Osteocyte (in vitro differentiated cells): ENCODE data around the gene CMSS1. TPM values are rescaled to one million over a fixed set of nuclear protein-coding genes. Genes with fewer than 3 reads are reported as not detected.

ENCODE experiments used
- DNase-seq: peaks from one replicate; pipeline ENCODE4 v3.0.0; 2021; ENCODE audit warnings: mixed read lengths; ENCODE audit not compliant: unreplicated experiment; ENCODE audit errors: extremely low spot score
- H3K27ac Mint-ChIP-seq: one replicate; pipeline ENCODE4 v1.8.0; 2021; ENCODE audit warnings: mild to moderate bottlenecking, mixed read lengths; ENCODE audit not compliant: unreplicated experiment
- H3K27me3 Mint-ChIP-seq: one replicate; pipeline ENCODE4 v1.8.0; 2021; ENCODE audit warnings: mixed read lengths; ENCODE audit not compliant: unreplicated experiment
- H3K36me3 Mint-ChIP-seq: one replicate; pipeline ENCODE4 v1.8.0; 2021; ENCODE audit warnings: mixed read lengths; ENCODE audit not compliant: unreplicated experiment
- H3K4me1 Mint-ChIP-seq: one replicate; pipeline ENCODE4 v1.8.0; 2021; ENCODE audit warnings: mixed read lengths; ENCODE audit not compliant: unreplicated experiment
- H3K4me3 Mint-ChIP-seq: one replicate; pipeline ENCODE4 v1.8.0; 2021; ENCODE audit warnings: mild to moderate bottlenecking, moderate library complexity, mixed read lengths; ENCODE audit not compliant: unreplicated experiment
- H3K9me3 Mint-ChIP-seq: one replicate; pipeline ENCODE4 v1.8.0; 2021; ENCODE audit warnings: mixed read lengths; ENCODE audit not compliant: unreplicated experiment
- CTCF ChIP-seq: fragments of 200-600 bp; sonication (generic); IDR thresholded peaks from 2 replicates; pipeline ENCODE4 v1.5.0; 2021; ENCODE audit warnings: antibody characterized with exemption, mild to moderate bottlenecking, moderate library complexity
- total RNA-seq: library from RNA; stranded (reverse); gene quantifications from 2 replicates; pipeline ENCODE4 v1.2.1, GENCODE V29; 2021

CMSS1 gene
- total RNA-seq, 1 donor from 2014 or later: 38.5 TPM

GRCh38 chr3:99915906-99916432, 98.3 kb downstream of the CMSS1 start:
- TF ChIP-seq CTCF: no peak
- H3K36me3 Mint-ChIP-seq: no peaks in the 10 kb centered on the region
- no peak for DNase-seq
- H3K27me3 Mint-ChIP-seq: no peaks in the 10 kb centered on the region
- H3K9me3 Mint-ChIP-seq: no peaks in the 10 kb centered on the region
- H3K4me1 Mint-ChIP-seq: peaks cover 29% of the 10 kb centered on the region
- H3K4me3 Mint-ChIP-seq: no peak overlapping the region
- H3K27ac Mint-ChIP-seq: no peak overlapping the region

- DNase-seq: no peak
- Mint-ChIP-seq H3K4me3 (no peak overlapping the region), H3K9me3 (no peaks in the 10 kb centered on the region), H3K36me3 (no peaks in the 10 kb centered on the region), H3K27ac (peak overlapping the region; percentile 23), H3K4me1 (peaks cover 41% of the 10 kb centered on the region), H3K27me3 (no peaks in the 10 kb centered on the region)
- no peak for TF ChIP-seq CTCF
Observed at GRCh38 chr3:99918715-99919114, 101.1 kb downstream of the CMSS1 start.

DNA sequence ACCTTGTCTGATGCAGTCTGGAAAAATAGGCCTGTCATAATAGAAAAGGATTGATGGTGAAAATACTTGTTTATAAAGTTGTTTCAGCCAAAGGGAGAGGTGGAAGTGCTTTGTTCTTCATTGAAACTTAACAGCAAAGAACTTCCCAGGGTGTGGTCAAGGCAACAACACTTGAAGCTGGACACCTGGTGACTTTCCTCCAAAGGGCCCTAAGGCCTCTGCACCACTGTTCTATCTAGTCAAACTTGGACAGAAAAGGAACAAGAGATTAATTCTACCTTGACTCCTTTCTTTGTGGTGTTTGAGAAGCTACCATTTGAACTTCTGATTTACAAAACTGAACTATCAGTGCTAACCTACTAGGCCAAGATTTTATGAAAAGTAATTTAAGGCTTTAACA, 102.0 kb downstream of the CMSS1 start:
- peak overlapping the region; percentile 46 for H3K27ac Mint-ChIP-seq
- peaks cover 41% of the 10 kb centered on the region for H3K4me1 Mint-ChIP-seq
- no peaks in the 10 kb centered on the region for H3K27me3 Mint-ChIP-seq

DNA sequence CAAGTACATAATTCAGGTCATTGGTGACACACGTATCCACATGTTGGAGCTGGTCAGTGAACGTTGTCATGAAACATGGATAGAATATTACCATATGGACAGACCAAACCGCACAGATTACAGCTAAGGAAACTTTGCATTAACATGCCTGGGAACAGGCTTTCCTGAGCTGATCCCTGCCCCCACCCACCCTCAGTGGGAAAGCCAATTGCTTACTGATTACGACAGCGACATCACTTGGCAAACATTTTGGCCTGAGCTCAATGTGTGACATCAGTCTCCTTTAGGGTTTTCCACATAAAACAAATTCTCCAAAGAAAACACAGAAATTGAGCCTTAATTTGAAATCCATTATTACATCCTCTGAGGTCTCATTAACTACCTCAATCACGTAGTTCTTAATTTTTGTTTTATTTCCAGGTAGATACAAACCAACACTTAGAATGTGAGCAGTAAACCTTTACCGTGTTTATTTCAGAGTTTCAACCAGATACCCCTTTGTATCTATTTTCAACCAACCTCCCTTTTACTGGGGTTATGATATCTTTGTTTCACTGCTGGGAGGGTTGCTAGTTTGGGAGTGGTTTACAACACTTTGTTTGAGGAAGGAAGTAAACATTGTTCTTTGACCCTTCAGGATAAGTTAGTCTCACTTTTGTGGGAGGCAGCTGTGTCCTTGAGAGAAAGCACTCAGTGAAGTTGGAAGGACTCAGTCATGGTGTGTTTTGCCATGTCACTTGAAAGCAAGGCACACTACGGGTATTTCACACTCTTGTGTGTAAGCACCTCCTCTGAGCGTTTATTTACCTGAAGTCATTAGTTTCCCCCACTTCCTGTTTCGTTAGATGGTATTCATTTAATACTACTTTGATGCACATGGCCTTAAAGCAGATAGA, 103.1 kb downstream of the CMSS1 start:
- Mint-ChIP-seq H3K27me3 (no peaks in the 10 kb centered on the region), H3K4me1 (peaks cover 44% of the 10 kb centered on the region), H3K36me3 (no peaks in the 10 kb centered on the region), H3K9me3 (no peaks in the 10 kb centered on the region), H3K27ac (peak overlapping the region; percentile 46), H3K4me3 (no peak overlapping the region)
- DNase-seq: no peak
- no peak for TF ChIP-seq CTCF

More for the DNA sequence above, 102.0 kb downstream of the CMSS1 start:
- no peak for DNase-seq
- H3K9me3 Mint-ChIP-seq: no peaks in the 10 kb centered on the region
- no peaks in the 10 kb centered on the region for H3K36me3 Mint-ChIP-seq
- no peak for TF ChIP-seq CTCF
- H3K4me3 Mint-ChIP-seq: no peak overlapping the region

- no peak for TF ChIP-seq CTCF
- no peaks in the 10 kb centered on the region for H3K36me3 Mint-ChIP-seq
- no peak overlapping the region for H3K4me3 Mint-ChIP-seq
- no peaks in the 10 kb centered on the region for H3K9me3 Mint-ChIP-seq
- peaks cover 45% of the 10 kb centered on the region for H3K4me1 Mint-ChIP-seq
- no peak for DNase-seq
- H3K27me3 Mint-ChIP-seq: no peaks in the 10 kb centered on the region
- H3K27ac Mint-ChIP-seq: no peak overlapping the region
Observed at GRCh38 chr3:99921377-99921695, 103.7 kb downstream of the CMSS1 start.
